GM18511 (cell line): ENCODE data around the gene SCRT2.
A peak's percentile ranks its signal among the peaks of the same experiment; 100 is the strongest.
"Not testable (repeated sequence)": the region's sequence is repeated elsewhere in the genome, so short reads cannot be mapped to it uniquely, and the experiment has no call there.

Experiments
- ATAC-seq: cut with Tn5 transposase; IDR thresholded peaks from one replicate; pipeline ENCODE4 v1.9.1; 2021; ENCODE audit warnings: mild to moderate bottlenecking, moderate library complexity; ENCODE audit not compliant: unreplicated experiment

Gene SCRT2

DNA sequence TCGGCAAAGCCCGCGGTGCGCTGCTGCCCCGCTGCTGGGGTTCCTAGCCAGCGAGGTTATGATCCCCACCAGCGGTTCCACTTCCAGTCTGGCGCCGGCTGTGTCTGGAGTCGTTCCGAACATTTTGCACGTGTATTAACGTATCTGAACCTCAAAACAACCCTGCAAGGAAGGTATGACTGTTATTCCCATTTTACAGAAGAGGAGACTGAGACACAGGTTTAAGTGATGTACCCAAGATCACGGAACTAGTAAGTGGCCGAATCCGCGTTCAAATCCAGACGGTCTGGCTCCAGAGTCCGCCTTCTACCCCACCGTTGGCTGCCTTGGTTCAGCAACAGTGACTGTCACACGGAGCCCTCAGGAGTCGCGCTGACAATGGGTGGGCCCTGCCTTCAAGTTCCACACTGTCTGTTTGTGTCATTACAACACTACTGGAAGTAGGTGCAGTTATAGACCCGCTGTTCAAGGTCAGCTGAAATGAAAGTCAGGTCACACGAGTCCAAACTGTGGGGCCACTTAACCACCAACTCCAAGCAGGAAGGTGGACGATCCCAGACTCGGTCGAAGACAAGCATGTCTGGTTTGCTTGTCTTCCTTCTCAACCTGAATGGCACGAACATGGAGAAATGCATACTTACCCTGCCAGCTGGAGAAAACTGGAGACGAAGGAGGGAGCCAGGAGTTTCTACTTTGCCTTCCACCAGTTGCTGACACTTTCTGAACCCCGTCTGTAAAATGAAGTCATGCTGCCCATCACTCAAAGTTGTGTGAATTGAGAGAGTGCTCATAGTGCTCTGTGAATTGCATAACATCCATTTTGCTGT lies 21.8 kb downstream of the SCRT2 start:
- no peak for ATAC-seq

- peak; percentile 88 for ATAC-seq
Measured at GRCh38 chr20:653110-653589, 22.5 kb downstream of the SCRT2 start, which contains the start of gene SRXN1. SRXN1 (minus strand) TSS chr20:653200; CDS start chr20:653185, 15 bp downstream.

- ATAC-seq = peak; percentile 16
Measured at GRCh38 chr20:652615-653109, 22.9 kb downstream of the SCRT2 start.

DNA sequence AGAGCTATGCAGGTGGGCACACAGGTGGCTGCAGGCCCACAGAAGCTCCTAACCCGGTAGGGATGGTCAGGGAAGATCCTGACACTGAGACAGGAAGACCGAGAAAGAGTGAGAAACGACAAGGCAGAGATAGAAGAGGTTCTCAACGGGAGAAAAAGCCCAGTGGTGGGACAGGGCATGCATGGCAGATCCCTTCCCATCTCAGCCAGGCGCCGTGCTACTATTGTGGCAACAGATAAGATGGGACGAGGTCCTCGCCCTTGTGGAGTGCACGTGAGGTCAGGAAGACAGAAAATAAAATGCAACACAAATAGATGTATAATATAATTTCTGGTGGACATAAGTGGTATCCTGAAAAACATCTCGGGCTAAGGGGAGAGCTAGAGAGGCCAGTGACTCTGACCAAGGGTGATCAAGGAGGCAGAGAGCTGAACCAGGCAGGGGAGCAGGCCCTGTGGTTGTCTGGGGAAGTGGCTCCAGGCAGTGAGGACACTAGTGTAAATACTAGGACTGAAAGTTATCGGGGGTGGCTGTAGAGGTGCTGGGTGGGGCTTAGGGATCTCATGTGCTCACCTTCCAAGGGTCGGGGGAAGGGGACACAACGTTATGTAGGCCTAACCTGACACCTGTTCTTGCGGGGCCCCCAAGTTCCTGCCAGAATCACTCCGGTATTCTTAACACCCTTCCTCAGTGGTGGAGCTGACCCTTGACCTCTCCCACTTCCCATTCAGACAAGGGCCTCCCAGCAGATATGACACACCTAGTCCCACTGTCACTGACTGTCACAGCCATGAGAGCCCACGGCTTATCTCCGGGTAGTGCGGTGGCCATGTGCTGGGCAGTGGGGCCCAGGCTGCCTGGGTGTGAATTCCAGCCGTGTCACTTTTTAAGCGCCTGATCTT lies 23.6 kb downstream of the SCRT2 start:
- ATAC-seq = no peak

- ATAC-seq = no peak
Measured at GRCh38 chr20:650954-651353, 24.6 kb downstream of the SCRT2 start.

GRCh38 chr20:650281-650680 lies 25.3 kb downstream of the SCRT2 start:
- ATAC-seq = no peak

- no peak for ATAC-seq
Measured at GRCh38 chr20:647479-648019, 28.1 kb downstream of the SCRT2 start.

GRCh38 chr20:646868-647233 lies 28.8 kb downstream of the SCRT2 start:
- ATAC-seq = no peak

- no peak for ATAC-seq
Measured at GRCh38 chr20:646107-646867, 29.3 kb downstream of the SCRT2 start.

- peak; percentile 79 for ATAC-seq
Measured at GRCh38 chr20:645318-646106, 30.1 kb downstream of the SCRT2 start.

DNA sequence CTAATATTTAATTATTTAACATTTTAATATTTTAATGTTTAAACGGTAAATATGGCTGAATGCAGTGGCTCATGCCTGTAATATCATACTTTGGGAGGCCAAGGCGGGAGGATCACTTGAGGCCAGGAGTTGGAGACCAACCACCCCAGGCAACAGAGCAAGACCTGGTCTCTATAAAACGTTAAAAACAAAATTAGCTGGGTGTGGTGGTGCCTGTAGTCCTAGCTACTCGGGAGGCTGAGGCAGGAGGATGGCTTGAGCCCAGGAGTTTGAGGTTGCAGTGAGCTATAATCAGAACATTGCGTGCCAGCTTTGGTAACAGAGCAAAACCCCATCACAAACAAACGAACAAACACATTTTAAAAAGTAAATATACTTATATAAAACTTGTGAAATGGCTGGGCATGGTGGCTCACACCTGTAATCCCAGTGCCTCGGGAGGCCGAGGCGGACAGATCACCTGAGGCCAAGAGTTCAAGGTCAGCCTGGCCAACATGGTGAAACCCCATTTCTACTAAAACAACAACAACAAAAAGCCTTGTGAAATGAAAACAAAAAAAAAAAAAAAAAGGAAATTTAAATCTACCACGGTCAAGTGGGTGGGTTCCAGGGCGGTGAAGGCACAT lies 30.8 kb downstream of the SCRT2 start:
- ATAC-seq = no peak

DNA sequence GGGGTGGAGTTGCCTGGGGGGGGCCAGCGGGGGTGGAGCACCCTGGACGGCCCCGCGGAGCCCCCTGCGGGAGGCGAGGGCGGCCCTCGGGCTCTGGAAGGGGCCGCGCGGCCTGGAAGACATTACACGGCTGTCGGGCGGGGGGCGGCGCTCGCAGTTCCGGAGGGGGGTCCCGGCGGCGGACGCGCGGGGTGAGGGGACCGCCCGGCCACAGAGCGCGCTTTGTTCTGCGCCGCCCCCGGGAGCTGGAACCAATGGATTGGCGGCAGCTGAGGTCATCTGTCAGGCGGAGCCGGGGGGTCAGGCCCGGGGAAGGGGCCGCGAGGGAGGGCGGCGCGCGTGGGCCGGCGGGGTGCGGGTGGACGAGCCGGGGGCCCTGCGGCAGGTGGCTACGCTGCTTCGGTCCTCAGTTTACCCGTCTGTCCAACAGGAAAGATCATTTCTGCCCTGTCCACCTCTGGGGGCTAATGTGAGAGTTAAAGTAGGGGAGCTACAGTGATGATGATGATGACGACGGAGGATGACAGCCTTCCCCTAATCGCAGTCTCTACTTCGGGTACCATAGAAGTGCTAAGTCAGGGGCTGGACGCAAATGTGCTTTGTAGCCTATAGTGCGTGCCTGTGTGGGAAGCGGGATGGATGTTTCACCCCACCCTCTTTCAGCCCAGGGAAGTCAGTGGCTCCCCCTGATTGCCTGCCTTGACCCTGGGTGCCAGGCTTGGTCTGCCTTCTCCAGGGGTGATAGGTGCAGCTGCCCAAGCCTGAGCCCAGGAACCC lies 33.0 kb downstream of the SCRT2 start:
- no peak for ATAC-seq

- ATAC-seq = not testable (repeated sequence)
Measured at GRCh38 chr20:642013-642397, 33.6 kb downstream of the SCRT2 start.

DNA sequence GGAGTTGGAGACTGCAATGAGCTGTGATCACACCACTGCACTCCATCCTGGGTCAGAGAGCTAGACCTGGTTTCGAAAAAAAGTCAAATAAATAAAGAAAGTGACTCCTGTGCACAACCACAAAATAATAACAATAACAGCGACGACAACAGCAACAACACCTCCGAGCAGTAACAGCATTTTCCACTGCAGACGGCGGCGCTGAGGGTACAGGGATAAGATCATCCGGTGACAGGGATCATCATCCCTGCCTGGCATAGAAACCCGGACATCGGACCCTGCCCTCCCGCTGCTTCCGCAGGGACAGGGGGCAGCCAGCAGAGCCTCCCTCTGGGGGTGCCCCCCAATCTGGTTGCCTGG lies 34.1 kb downstream of the SCRT2 start:
- no peak for ATAC-seq

GRCh38 chr20:640674-641515 lies 34.7 kb downstream of the SCRT2 start:
- ATAC-seq = no peak

GRCh38 chr20:638579-638978 lies 37.0 kb downstream of the SCRT2 start:
- ATAC-seq = no peak

DNA sequence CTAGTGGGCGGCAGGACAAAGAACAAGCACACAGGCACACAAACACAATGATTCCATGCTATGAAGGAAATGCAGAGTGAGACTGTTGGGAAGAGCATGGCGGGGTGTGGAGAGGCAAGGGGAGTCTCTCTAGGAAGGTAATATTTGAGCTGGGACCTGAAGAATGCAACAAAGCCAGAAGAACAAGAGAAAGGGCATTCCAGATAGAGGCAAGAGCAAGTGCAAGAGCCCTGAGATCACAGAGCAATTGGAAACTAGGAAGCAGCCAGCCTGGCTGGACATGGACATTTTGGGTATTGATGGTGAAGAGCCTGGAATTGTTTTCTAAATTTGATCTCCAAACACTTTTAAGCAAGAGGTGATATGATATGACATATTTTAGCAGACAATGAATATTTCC lies 38.0 kb downstream of the SCRT2 start:
- no peak for ATAC-seq

GRCh38 chr20:635893-636338 lies 39.7 kb downstream of the SCRT2 start:
- ATAC-seq = no peak
